ENCODE results near the gene NDUFS6.

DNA sequence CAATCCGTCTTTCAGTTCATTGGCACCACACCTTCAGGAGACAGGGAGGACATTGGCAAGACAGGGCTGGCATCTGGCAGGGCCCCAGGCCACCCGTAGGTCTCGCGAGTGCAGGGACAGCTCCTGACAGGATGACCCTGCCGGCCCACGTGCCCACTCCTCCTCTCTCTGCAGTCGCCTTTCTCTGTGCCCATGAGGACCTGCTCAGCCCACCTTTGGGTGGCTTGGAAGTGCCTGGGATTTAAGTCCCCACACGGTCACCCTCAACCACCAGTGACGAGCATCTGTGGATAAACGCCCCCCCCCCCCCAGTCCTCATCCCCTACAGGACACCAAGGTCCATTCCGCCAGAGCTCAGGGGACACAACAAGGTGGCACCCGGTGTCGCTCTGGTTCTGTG lies 5.7 kb upstream of the NDUFS6 start:
- no peak for TF ChIP-seq CTCF (IDR thresholded peaks at IDR 0.05; ENCODE audit: control extremely low read depth in 1 of 3, insufficient read depth in 1 of 3, low read depth in 1 of 3, low read length in 3 of 3)
- TF ChIP-seq KDM1A (IDR thresholded peaks at IDR 0.05; ENCODE audit: borderline replicate concordance, low read length): no peak
- no peak for TF ChIP-seq RFX5 (IDR thresholded peaks at IDR 0.05; ENCODE audit: borderline replicate concordance, low read depth, low read length)
- TF ChIP-seq POLR2A (IDR thresholded peaks at IDR 0.05; ENCODE audit: control extremely low read depth in 1 of 2, low read depth in 2 of 2, low read length in 2 of 2): no peak
- TF ChIP-seq EZH2 (IDR thresholded peaks at IDR 0.05; ENCODE audit: low read depth, low read length, severe bottlenecking): no peak
